ENCODE results near the gene PLEKHH1. TPM values are rescaled to one million over a fixed set of nuclear protein-coding genes. Genes with fewer than 3 reads are reported as not detected.

Gene PLEKHH1
- total RNA-seq, 1 donor from 2014 or later, result 1.0 TPM

DNA sequence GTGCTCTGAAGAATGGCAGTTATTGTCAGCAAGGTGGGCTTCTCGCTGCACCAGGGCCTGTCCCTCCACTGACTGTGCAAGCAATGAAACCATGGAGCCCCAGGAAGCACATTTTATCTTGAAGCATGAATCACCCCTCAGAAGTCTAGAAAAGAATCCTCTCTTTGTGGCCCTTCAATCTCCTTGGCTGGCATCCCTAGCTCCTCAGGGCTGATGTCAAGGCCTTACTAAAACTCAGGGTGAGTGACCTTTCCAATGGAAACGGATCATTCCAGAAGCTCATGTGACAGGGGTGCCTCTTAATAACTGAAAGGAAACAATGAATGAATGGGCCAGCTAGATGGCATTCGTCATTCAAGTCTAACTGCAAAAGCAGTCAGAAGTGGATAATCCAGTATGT is 22.3 kb upstream of the PLEKHH1 start:
- DNase-seq, result no peak

GRCh38 chr14:67512463-67513310 is 20.4 kb upstream of the PLEKHH1 start:
- DNase-seq, result no peak

GRCh38 chr14:67513631-67514108 is 19.4 kb upstream of the PLEKHH1 start:
- DNase-seq, result no peak

GRCh38 chr14:67514203-67514607 is 18.9 kb upstream of the PLEKHH1 start:
- no peak for DNase-seq

- DNase-seq, result peak; percentile 41
Observed at GRCh38 chr14:67514650-67515385, 18.3 kb upstream of the PLEKHH1 start.

DNA sequence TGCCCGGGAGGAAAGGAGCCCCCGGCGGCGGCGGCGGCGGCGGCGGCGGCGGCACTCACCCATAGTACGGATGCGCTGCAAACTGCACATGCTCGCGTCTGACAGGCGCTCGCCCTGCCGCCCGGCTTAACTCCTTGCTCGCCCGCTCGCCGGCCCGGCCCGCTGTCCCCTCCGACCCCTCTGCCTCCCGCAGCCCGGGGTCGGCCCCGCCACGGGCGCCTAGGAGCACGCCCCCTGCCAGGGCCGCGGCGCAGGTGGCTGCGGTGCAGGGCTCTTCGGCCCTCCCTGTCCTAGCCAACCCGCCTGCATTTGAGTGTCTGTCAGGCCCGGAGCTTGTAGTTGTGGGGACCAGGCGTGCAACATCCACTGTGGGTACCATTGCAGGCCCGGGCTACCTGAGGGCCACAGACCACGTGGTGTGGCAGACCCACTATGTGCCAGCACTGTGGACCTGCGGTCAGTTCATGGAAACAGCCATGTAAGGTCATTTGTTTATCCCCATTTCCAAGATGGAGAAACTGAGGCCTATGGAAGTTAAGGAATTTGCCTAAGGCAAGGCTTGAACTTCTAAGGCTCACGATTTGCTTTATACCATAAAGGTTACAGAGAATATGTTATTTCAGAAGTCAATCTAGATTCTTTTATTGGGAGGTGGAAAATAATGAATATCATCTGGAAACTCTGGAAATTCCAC is 17.6 kb upstream of the PLEKHH1 start:
- peak; percentile 25 for DNase-seq

- DNase-seq, result no peak
Observed at GRCh38 chr14:67516676-67517075, 16.4 kb upstream of the PLEKHH1 start.

DNA sequence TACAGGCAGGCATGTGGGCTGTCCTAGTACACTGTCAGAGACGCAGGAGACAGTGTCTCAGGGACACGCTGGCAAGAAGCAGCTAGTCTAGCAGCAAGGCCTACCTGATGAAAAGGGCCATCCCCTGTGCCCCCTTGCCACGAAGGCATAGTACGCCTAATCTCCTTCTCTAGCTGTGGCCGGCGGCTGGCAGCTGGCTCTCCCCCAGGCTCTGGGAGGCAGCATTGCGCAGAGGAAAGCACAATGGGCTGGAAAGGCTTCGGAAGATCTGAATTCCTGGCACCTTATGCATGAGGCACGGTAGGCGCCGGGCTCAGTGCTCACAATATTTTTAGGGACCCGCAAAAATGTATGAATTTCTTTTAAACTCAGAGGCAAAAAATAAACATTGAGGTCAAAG is 16.0 kb upstream of the PLEKHH1 start:
- peak; percentile 29 for DNase-seq

DNA sequence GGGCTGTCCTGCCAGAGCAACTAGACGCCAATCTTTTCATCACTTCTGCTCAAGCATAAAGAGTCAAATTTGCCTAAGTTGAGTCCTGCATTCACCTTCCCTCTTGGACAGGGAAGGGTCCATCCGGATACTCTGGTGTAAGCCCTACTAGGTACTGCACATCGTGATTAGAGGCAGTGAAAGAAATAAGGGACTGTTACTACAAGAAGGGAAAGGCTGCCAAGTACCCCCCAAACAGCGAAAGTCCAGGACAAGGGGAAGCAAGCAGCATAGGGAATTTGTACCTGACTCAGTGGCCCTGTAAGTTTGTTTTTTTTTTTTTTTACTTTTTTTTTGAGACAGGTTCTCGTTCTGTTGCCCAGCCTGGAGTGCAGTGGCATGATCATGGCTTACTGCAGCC is 13.7 kb upstream of the PLEKHH1 start:
- no peak for DNase-seq

GRCh38 chr14:67520482-67520881 is 12.6 kb upstream of the PLEKHH1 start:
- no peak for DNase-seq

DNA sequence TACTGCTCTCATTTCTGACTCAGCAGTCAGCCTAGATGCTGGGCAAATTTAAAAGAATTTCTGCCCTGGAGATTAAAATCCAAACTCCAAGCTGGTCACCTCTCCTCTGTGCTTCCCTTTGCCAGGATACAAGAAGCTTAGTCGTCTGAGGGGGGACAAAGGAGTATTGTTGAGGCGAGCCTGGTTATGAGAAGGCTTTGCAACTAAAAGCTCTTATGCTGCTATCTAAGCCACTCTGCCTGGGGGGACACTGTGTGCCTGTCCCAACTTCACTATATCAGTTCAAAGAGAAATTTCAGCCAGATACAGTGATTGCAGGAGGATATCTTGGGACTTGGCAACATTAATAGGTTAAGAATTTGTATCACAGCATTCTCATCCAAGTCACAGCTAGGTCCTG is 10.8 kb upstream of the PLEKHH1 start:
- DNase-seq, result no peak

DNA sequence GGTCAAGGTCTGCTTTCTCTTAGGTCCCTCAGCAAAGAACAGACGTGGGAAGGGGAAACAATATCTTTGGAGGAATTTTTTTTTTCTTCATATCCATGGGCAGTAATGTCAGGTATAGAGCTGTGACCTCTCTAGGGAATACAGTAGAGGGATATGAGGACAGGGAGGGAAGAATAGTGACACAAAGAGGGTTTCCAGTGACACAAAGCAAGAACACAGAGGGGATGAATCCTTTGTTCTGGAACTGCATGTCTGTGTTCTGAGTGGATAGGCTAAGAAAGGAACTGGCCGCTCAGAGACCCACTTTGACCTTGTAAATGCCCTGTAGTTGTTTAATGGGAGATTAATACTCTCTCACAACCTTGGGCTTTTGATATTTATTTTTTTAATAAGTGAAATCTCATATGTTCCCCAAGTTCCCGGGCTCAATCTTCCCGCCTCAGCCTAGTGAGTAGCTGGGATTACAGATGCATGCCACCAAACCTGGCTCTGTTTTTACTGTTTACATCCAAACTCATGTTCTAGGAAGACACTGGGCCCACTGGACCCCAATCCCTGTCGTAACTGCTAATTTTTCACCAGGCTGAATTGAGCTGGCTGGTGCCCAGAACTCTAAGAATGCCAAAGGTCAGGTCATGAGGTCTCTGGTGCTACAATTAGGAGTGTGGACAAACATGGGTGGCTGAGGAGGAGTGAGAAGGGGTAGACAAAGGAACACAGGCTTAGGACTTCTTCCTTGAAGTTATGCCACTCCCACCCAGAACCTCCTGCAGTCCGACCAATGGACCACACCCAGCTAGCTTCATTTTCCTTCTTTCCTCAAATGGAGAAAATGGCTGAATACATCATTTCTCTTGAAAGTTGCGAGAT is 9.1 kb upstream of the PLEKHH1 start:
- DNase-seq, result no peak

DNA sequence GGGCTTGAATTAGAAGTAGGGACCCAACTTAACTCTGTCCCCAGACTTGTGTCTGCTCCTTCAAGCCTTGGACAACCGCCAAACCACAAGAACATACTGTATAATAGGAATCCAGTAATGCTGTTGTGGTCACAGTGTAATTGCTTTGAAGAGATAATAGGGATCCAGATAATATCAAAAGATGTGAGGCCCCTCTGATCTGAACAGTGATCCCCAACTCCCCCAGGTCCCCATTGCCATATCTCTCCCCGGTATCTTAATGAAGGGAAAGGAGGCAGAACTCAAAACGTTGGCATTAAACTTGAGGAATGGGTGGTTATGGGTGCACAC is 8.5 kb upstream of the PLEKHH1 start:
- DNase-seq, result no peak

- DNase-seq, result no peak
Observed at GRCh38 chr14:67525389-67525788, 7.7 kb upstream of the PLEKHH1 start.

DNA sequence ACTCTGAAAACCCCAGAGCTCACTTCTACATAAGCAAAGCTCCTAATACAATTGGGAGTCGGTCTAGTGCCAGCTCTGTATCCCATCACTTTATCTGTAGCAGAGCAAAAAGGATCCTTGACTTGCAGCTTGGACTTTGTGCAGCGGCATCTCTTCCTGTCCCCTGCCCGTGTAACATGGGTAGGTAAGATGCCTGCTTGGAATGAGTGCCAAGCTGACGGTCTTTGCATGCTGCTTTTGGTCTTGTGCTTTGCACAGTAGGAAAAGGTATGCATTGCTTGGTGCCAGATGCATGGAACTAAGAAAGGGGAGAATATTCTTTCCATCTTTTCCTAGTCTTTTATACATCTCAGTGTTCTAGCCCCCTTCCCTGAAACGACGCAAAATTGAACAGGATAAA is 6.9 kb upstream of the PLEKHH1 start:
- no peak for DNase-seq

DNA sequence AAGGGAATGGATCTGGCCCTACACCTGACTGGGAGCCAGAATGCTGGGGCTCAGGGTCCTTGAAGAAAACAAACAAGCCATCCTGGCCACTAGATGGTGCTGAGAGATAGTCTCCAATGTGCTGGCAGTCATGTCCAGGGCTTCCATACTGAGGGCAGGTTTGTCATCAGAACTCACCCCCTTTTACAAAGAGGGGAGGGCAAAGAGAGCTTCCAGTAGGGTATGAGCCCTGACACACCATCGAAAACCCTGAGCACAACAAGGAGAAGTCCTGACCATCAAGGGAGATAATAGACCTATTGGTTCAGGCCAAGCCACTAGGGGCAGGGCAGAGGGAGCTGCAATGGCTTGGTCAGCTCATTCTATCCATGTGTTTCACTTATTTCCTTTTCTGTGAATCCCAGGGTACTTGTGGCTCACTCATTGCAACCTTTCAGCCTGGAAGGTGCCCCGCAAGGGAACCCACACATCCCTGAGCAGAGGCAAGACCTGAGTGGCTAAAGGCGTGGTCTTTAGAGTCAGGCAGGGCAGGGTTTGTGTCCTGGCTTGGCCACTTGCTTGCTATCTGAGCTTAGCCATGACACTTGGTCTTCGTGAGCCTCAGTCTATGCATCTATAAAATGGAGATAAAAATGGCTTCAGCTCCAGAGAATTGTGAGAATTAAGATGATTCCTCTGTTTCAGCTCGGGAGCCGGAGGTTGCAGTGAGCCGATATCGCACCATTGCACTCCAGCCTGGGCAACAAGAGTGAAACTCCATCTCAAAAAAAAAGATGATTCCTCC is 6.2 kb upstream of the PLEKHH1 start:
- DNase-seq, result peak; percentile 71

GRCh38 chr14:67527756-67528155 is 5.3 kb upstream of the PLEKHH1 start:
- DNase-seq, result no peak

DNA sequence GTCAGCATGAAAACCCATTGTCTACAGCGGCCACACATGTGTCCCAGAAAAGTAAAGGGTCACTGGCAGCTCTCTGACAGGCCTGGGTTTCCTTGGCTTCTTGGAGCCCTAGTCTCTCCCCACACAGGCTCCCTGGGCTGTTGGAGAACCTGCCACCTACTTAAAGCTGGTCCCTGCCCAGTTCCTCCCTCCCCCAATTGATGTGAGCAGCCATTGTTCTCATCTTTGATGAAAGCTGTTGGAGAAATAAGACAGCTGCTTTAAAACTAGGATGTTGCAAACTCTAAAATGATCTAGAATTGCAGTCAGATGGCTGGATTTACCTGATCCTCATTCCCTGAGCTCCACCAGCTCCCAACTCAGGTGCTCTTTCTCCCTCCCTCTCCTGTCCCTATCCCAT is 4.8 kb upstream of the PLEKHH1 start:
- no peak for DNase-seq

GRCh38 chr14:67529947-67530935 is 2.8 kb upstream of the PLEKHH1 start:
- DNase-seq, result no peak

DNA sequence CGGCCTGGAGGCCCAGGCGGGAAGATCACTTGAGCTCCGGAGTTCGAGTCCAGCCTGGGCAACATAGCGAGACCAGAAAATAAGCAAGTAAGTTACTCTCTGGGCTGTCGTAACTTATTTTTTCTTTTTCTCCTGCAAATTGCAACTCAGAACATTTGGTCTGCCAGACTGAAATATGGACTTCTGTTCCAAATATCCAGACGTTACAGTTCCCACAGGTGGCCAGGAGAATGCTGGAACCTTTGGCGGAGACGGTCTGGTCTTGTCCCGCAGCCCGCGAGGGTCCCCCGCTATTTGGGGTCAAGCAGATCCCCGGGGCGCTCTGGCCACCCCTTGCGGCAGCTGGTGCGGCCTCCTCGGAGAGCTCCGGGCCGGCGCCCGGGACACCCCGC is 488 bp upstream of the PLEKHH1 start:
- DNase-seq, result no peak

GRCh38 chr14:67533754-67534085 is 630 bp downstream of the PLEKHH1 start:
- DNase-seq, result no peak

Measured in dermis blood vessel endothelial cell (primary cell).